ENCODE data around the gene LMAN2L. TPM values are rescaled to one million over a fixed set of nuclear protein-coding genes. Genes with fewer than 3 reads are reported as not detected.

The LMAN2L gene, protein sequence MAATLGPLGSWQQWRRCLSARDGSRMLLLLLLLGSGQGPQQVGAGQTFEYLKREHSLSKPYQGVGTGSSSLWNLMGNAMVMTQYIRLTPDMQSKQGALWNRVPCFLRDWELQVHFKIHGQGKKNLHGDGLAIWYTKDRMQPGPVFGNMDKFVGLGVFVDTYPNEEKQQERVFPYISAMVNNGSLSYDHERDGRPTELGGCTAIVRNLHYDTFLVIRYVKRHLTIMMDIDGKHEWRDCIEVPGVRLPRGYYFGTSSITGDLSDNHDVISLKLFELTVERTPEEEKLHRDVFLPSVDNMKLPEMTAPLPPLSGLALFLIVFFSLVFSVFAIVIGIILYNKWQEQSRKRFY
- total RNA-seq (10 to 100 TPM; 12.0 to 15.1 TPM), polyA plus RNA-seq (10 to 100 TPM in 1 of 2 donors, 1 to 10 TPM in 1; 6.4 to 12.6 TPM)

DNA sequence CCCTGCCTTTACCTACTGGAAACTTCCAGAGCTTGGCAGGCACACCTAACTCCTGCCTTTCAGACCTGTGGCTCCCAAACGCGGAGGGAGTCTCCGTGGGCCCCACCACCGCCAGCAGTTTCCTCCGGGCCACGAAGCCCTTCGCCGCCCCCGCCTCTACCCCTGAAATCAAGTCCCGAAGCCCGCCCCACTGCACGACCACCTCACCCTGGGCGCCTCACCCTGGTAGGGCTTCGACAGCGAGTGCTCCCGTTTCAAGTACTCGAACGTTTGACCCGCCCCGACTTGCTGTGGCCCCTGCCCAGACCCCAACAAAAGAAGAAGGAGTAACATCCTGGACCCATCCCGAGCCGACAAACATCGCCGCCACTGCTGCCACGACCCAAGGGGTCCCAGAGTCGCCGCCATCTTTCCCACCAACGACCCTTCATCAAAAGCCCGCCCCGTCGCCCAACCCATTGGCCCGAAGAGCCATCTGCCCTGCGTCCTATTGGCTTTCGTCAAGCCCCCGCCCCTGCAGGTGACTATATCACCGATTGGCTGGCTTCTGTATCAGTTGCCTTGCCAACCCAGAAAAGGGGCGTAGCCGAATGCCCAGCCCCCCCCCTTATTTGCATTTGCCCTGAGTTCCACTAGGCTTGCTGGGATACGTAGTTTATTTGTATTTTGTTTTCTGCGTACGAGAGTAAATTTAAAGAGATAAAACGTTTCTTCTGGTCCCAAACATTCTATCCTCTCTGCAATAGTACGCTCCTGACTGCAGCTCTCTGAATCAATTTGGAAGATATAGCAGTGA, at the start of gene LMAN2L:
TSS of gene LMAN2L (minus strand) at position 432 of the 796 bp plus-strand sequence. CDS start at position 408, 24 bp downstream.
- Histone ChIP-seq H3K27ac (ENCODE audit: low read depth in 1 of 2, low read length in 2 of 2) (peak within 1 kb of the TSS; percentile 80 to 84), H3K9ac (ENCODE audit: low read depth in 1 of 2, low read length in 2 of 2) (peak within 1 kb of the TSS; percentile 79 to 95), H3K36me3 (ENCODE audit: control insufficient read depth in 4 of 4, insufficient read depth in 3 of 4, low read depth in 1 of 4, low read length in 3 of 4) (peaks cover 0 to 6% (median 4%) of the 10 kb centered on the region in 4 donors), H3K4me3 (ENCODE audit: low read depth in 1 of 3, low read length in 3 of 3) (peak within 1 kb of the TSS; percentile 79 to 99 (median 86)), H3K4me1 (ENCODE audit: control insufficient read depth in 4 of 4, insufficient read depth in 4 of 4, low read length in 3 of 4) (peaks cover 0 to 20% (median 16%) of the 10 kb centered on the region in 4 donors), H3K27me3 (ENCODE audit: control insufficient read depth in 4 of 4, insufficient read depth in 4 of 4, low read length in 3 of 4) (no peaks in the 10 kb centered on the region), H3K9me3 (ENCODE audit: control insufficient read depth in 4 of 4, low read length in 3 of 4) (no peaks in the 10 kb centered on the region)
- DNase-seq (ENCODE audit: low spot score) = peak; percentile 95
- TF ChIP-seq GABPA (IDR thresholded peaks at IDR 0.05 in 1 of 2, conservative IDR thresholded peaks at IDR 0.05 in 1 of 2) = peak in 1 of 2 donors; percentile 50
- TF ChIP-seq EGR1 (IDR thresholded peaks at IDR 0.05; ENCODE audit: low read depth in 2 of 2) = no peak
- TF ChIP-seq RAD21 (IDR thresholded peaks at IDR 0.05) = peak; percentile 46 to 56
- peak; percentile 99 for TF ChIP-seq YY1 (IDR thresholded peaks at IDR 0.05)
- TF ChIP-seq, protein P1, sequence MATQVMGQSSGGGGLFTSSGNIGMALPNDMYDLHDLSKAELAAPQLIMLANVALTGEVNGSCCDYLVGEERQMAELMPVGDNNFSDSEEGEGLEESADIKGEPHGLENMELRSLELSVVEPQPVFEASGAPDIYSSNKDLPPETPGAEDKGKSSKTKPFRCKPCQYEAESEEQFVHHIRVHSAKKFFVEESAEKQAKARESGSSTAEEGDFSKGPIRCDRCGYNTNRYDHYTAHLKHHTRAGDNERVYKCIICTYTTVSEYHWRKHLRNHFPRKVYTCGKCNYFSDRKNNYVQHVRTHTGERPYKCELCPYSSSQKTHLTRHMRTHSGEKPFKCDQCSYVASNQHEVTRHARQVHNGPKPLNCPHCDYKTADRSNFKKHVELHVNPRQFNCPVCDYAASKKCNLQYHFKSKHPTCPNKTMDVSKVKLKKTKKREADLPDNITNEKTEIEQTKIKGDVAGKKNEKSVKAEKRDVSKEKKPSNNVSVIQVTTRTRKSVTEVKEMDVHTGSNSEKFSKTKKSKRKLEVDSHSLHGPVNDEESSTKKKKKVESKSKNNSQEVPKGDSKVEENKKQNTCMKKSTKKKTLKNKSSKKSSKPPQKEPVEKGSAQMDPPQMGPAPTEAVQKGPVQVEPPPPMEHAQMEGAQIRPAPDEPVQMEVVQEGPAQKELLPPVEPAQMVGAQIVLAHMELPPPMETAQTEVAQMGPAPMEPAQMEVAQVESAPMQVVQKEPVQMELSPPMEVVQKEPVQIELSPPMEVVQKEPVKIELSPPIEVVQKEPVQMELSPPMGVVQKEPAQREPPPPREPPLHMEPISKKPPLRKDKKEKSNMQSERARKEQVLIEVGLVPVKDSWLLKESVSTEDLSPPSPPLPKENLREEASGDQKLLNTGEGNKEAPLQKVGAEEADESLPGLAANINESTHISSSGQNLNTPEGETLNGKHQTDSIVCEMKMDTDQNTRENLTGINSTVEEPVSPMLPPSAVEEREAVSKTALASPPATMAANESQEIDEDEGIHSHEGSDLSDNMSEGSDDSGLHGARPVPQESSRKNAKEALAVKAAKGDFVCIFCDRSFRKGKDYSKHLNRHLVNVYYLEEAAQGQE (IDR thresholded peaks at IDR 0.05) = peak; percentile 73
- peak; percentile 47 to 67 for TF ChIP-seq RXRA (IDR thresholded peaks at IDR 0.05)
- peak; percentile 53 for TF ChIP-seq FOXA1 (IDR thresholded peaks at IDR 0.05)
- no peak for TF ChIP-seq TAF1 (conservative IDR thresholded peaks at IDR 0.05)
- peak; percentile 41 to 46 for TF ChIP-seq HNF4A (conservative IDR thresholded peaks at IDR 0.05)
- no peak for TF ChIP-seq HNF4G (IDR thresholded peaks at IDR 0.05)
- TF ChIP-seq, protein P2, sequence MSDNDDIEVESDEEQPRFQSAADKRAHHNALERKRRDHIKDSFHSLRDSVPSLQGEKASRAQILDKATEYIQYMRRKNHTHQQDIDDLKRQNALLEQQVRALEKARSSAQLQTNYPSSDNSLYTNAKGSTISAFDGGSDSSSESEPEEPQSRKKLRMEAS (IDR thresholded peaks at IDR 0.05) = peak; percentile 86
- peak; percentile 88 for TF ChIP-seq SP1 (IDR thresholded peaks at IDR 0.05)
- TF ChIP-seq JUND (IDR thresholded peaks at IDR 0.05) = peak in 1 of 2 donors; percentile 57
- TF ChIP-seq, protein P3, sequence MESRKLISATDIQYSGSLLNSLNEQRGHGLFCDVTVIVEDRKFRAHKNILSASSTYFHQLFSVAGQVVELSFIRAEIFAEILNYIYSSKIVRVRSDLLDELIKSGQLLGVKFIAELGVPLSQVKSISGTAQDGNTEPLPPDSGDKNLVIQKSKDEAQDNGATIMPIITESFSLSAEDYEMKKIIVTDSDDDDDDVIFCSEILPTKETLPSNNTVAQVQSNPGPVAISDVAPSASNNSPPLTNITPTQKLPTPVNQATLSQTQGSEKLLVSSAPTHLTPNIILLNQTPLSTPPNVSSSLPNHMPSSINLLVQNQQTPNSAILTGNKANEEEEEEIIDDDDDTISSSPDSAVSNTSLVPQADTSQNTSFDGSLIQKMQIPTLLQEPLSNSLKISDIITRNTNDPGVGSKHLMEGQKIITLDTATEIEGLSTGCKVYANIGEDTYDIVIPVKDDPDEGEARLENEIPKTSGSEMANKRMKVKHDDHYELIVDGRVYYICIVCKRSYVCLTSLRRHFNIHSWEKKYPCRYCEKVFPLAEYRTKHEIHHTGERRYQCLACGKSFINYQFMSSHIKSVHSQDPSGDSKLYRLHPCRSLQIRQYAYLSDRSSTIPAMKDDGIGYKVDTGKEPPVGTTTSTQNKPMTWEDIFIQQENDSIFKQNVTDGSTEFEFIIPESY (IDR thresholded peaks at IDR 0.05) = peak; percentile 67
- WGBS = under 1% methylated on average over 43 of the region's 43 CpGs

DNA sequence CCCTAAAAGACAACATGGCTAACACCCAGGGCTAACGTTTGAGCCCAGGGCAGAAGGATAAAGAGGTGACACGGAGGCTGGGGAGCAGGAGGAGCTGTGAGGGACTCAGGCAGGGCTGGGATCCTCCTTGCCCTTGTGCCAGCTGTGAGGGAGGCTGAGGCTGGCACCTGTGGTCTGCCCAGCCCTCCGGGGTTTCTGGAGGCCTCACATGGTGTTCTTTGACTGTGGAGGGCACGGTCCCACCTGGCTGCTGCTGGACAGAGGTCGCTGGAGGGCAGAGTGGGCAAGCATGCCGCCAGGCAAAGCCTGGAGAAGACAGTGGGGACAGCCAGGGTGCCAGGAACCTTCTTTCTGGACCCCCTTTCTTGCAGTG, 49.4 kb upstream of the LMAN2L start:
- Histone ChIP-seq H3K9ac (ENCODE audit: low read depth in 1 of 2, low read length in 2 of 2) (no peak overlapping the region), H3K9me3 (ENCODE audit: control insufficient read depth in 4 of 4, low read length in 3 of 4) (no peaks in the 10 kb centered on the region), H3K27ac (ENCODE audit: low read depth in 1 of 2, low read length in 2 of 2) (no peak overlapping the region), H3K4me3 (ENCODE audit: low read depth in 1 of 3, low read length in 3 of 3) (no peak overlapping the region), H3K36me3 (ENCODE audit: control insufficient read depth in 4 of 4, insufficient read depth in 3 of 4, low read depth in 1 of 4, low read length in 3 of 4) (no peaks in the 10 kb centered on the region), H3K4me1 (ENCODE audit: control insufficient read depth in 4 of 4, insufficient read depth in 4 of 4, low read length in 3 of 4) (peaks cover 1 to 18% (median 9%) of the 10 kb centered on the region in 4 donors), H3K27me3 (ENCODE audit: control insufficient read depth in 4 of 4, insufficient read depth in 4 of 4, low read length in 3 of 4) (no peaks in the 10 kb centered on the region)
- no peak for DNase-seq (ENCODE audit: low spot score)
- WGBS = 85% methylated on average over 6 of the region's 6 CpGs
- TF ChIP-seq, protein P4, sequence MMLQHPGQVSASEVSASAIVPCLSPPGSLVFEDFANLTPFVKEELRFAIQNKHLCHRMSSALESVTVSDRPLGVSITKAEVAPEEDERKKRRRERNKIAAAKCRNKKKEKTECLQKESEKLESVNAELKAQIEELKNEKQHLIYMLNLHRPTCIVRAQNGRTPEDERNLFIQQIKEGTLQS (IDR thresholded peaks at IDR 0.05) = no peak
- no peak for TF ChIP-seq YY1 (IDR thresholded peaks at IDR 0.05)
- TF ChIP-seq TAF1 (conservative IDR thresholded peaks at IDR 0.05) = no peak
- TF ChIP-seq, protein P1 (IDR thresholded peaks at IDR 0.05) = no peak
- TF ChIP-seq, protein P3 (IDR thresholded peaks at IDR 0.05) = no peak
- TF ChIP-seq EGR1 (IDR thresholded peaks at IDR 0.05; ENCODE audit: low read depth in 2 of 2) = no peak
- TF ChIP-seq HNF4G (IDR thresholded peaks at IDR 0.05) = no peak
